Measurements from ENCODE around the gene SORCS3. TPM values are rescaled to one million over a fixed set of nuclear protein-coding genes. Genes with fewer than 3 reads are reported as not detected.

The SORCS3 gene
- total RNA-seq, 1 donor from 2014 or later, result 4.2 TPM

GRCh38 chr10:105192861-105193260 is 551.8 kb downstream of the SORCS3 start:
- no peaks in the 10 kb centered on the region for H3K9me3 Mint-ChIP-seq
- peaks cover 6% of the 10 kb centered on the region for H3K4me1 Mint-ChIP-seq (ENCODE audit: unreplicated experiment)

DNA sequence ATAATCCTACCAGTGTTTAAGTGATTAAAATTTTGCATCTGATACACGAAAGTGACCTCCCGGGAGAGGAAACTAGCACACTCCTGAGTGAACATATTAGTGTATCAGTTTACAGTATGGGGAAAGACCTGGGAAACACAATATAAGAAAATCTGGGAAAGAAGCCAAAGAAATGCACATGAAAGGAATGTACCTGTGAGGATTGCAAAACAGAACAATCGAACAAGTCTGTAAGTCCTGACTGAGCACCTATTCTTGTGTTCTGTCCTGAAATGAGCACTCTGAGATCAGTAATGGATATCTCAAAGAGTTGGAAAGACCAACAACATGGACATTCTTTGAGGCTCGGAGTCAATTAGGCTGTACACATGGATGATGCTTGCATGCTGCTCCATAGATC is 554.7 kb downstream of the SORCS3 start:
- TF ChIP-seq, protein P1, sequence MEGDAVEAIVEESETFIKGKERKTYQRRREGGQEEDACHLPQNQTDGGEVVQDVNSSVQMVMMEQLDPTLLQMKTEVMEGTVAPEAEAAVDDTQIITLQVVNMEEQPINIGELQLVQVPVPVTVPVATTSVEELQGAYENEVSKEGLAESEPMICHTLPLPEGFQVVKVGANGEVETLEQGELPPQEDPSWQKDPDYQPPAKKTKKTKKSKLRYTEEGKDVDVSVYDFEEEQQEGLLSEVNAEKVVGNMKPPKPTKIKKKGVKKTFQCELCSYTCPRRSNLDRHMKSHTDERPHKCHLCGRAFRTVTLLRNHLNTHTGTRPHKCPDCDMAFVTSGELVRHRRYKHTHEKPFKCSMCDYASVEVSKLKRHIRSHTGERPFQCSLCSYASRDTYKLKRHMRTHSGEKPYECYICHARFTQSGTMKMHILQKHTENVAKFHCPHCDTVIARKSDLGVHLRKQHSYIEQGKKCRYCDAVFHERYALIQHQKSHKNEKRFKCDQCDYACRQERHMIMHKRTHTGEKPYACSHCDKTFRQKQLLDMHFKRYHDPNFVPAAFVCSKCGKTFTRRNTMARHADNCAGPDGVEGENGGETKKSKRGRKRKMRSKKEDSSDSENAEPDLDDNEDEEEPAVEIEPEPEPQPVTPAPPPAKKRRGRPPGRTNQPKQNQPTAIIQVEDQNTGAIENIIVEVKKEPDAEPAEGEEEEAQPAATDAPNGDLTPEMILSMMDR (conservative IDR thresholded peaks at IDR 0.05), result no peak
- H3K4me1 Mint-ChIP-seq (ENCODE audit: unreplicated experiment), result no peaks in the 10 kb centered on the region
- H3K9me3 Mint-ChIP-seq, result no peaks in the 10 kb centered on the region
- DNase-seq (ENCODE audit: extremely low spot score, unreplicated experiment), result no peak
- H3K36me3 Mint-ChIP-seq, result no peaks in the 10 kb centered on the region
- no peaks in the 10 kb centered on the region for H3K27me3 Mint-ChIP-seq
- no peak overlapping the region for H3K27ac Mint-ChIP-seq
- no peak overlapping the region for H3K4me3 Mint-ChIP-seq

More at GRCh38 chr10:105192861-105193260, 551.8 kb downstream of the SORCS3 start:
- Mint-ChIP-seq H3K27ac (no peak overlapping the region), H3K4me3 (no peak overlapping the region), H3K36me3 (no peaks in the 10 kb centered on the region), H3K27me3 (no peaks in the 10 kb centered on the region)
- DNase-seq (ENCODE audit: extremely low spot score, unreplicated experiment), result no peak
- TF ChIP-seq, protein P1 (conservative IDR thresholded peaks at IDR 0.05), result no peak

GRCh38 chr10:105197598-105198364 is 556.7 kb downstream of the SORCS3 start:
- H3K4me3 Mint-ChIP-seq, result no peak overlapping the region
- TF ChIP-seq, protein P1 (conservative IDR thresholded peaks at IDR 0.05), result no peak
- no peaks in the 10 kb centered on the region for H3K4me1 Mint-ChIP-seq (ENCODE audit: unreplicated experiment)
- H3K27ac Mint-ChIP-seq, result no peak overlapping the region
- DNase-seq (ENCODE audit: extremely low spot score, unreplicated experiment), result no peak
- H3K27me3 Mint-ChIP-seq, result no peaks in the 10 kb centered on the region
- H3K9me3 Mint-ChIP-seq, result no peaks in the 10 kb centered on the region
- no peaks in the 10 kb centered on the region for H3K36me3 Mint-ChIP-seq

- Mint-ChIP-seq H3K27ac (no peak overlapping the region), H3K36me3 (no peaks in the 10 kb centered on the region), H3K9me3 (no peaks in the 10 kb centered on the region), H3K4me1 (ENCODE audit: unreplicated experiment) (no peaks in the 10 kb centered on the region), H3K4me3 (no peak overlapping the region), H3K27me3 (no peaks in the 10 kb centered on the region)
- DNase-seq (ENCODE audit: extremely low spot score, unreplicated experiment), result no peak
- TF ChIP-seq, protein P1 (conservative IDR thresholded peaks at IDR 0.05), result no peak
Observed at GRCh38 chr10:105206616-105207015, 565.5 kb downstream of the SORCS3 start.

DNA sequence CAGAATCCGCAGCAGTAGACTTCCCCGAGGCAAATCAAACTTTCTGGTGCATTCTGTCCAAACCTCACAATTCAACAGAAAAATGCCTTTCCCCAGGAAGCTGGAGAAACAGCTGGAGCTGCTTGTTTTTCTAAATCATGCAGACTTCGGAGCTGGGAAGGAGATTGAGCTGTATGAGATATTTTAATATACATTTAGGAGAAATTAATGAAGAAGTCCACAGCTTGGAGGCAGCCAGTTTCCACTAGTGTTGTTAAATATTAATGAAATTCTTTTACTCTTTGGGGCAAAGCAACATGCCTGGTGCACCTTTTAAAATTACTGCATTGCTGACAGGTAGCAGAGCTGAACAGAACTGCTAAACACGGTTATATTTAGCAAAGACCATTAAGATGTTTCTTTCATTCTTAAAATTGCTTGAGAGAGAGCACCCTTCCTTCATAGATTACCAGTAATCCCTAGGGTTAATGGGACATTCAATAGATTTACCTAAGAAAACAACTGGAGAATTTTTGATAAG is 566.4 kb downstream of the SORCS3 start:
- Mint-ChIP-seq H3K4me3 (no peak overlapping the region), H3K27me3 (no peaks in the 10 kb centered on the region), H3K36me3 (no peaks in the 10 kb centered on the region), H3K4me1 (ENCODE audit: unreplicated experiment) (no peaks in the 10 kb centered on the region), H3K27ac (no peak overlapping the region), H3K9me3 (no peaks in the 10 kb centered on the region)
- DNase-seq (ENCODE audit: extremely low spot score, unreplicated experiment), result no peak
- TF ChIP-seq, protein P1 (conservative IDR thresholded peaks at IDR 0.05), result no peak
